NT2/D1 (cell line): ENCODE data around the gene PRPH2.
"Not testable (repeated sequence)": the region's sequence is repeated elsewhere in the genome, so short reads cannot be mapped to it uniquely, and the experiment has no call there.

ENCODE experiments used
- DNase-seq: peaks from one replicate; pipeline ENCODE4 v3.0.0-alpha.2; 2011; ENCODE audit warnings: low read depth, low spot score
- H3K27me3 ChIP-seq: 2 replicates; pipeline ENCODE4 v1.6.0; 2011; ENCODE audit warnings: mild to moderate bottlenecking; ENCODE audit not compliant: insufficient read length, insufficient read depth
- H3K36me3 ChIP-seq: 2 replicates; pipeline ENCODE4 v1.6.1; 2011; ENCODE audit warnings: mild to moderate bottlenecking, low read length, mixed read lengths; ENCODE audit not compliant: insufficient read depth, insufficient read length
- H3K4me1 ChIP-seq: 2 replicates; pipeline ENCODE4 v1.5.1; 2011; ENCODE audit not compliant: insufficient read depth, insufficient read length
- H3K4me3 ChIP-seq: 2 replicates; pipeline ENCODE4 v1.5.1; 2011; ENCODE audit warnings: low read depth; ENCODE audit not compliant: insufficient read length
- H3K9ac ChIP-seq: 2 replicates; pipeline ENCODE4 v1.6.0; 2011; ENCODE audit warnings: low read depth; ENCODE audit not compliant: insufficient read length
- H3K9me3 ChIP-seq: 2 replicates; pipeline ENCODE4 v1.5.1; 2011; ENCODE audit warnings: mild to moderate bottlenecking, low read length; ENCODE audit not compliant: insufficient read depth
- SUZ12 ChIP-seq: IDR thresholded peaks from 2 replicates; pipeline ENCODE4 v1.6.1; 2011; ENCODE audit not compliant: insufficient read length, insufficient read depth; ENCODE audit errors: extremely low read depth
- YY1 ChIP-seq: IDR thresholded peaks from 2 replicates; pipeline ENCODE4 v1.6.1; 2011; ENCODE audit not compliant: insufficient read length, insufficient read depth
- ZNF274 ChIP-seq: IDR thresholded peaks from 2 replicates; pipeline ENCODE4 v1.6.1; 2011; ENCODE audit warnings: mild to moderate bottlenecking, low read depth, low read length

PRPH2 gene

GRCh38 chr6:42735976-42736375 is 13.6 kb upstream of the PRPH2 start:
- Histone ChIP-seq H3K4me3 (no peak overlapping the region), H3K9ac (no peak overlapping the region), H3K9me3 (no peaks in the 10 kb centered on the region), H3K4me1 (no peaks in the 10 kb centered on the region), H3K36me3 (no peaks in the 10 kb centered on the region), H3K27me3 (no peaks in the 10 kb centered on the region)
- no peak for TF ChIP-seq SUZ12
- no peak for TF ChIP-seq YY1
- TF ChIP-seq ZNF274: no peak
- no peak for DNase-seq

- not testable (repeated sequence) for H3K9ac ChIP-seq, H3K4me1 ChIP-seq, H3K4me3 ChIP-seq, H3K9me3 ChIP-seq, DNase-seq, H3K36me3 ChIP-seq, H3K27me3 ChIP-seq
These were observed 11.6 kb upstream of the PRPH2 start for GRCh38 chr6:42733867-42734481.

- DNase-seq: no peak
- H3K27me3 ChIP-seq: no peaks in the 10 kb centered on the region
- TF ChIP-seq YY1 (no peak), ZNF274 (no peak), SUZ12 (no peak)
These were observed 7.3 kb upstream of the PRPH2 start for GRCh38 chr6:42729731-42730130.

GRCh38 chr6:42727627-42728026 is 5.2 kb upstream of the PRPH2 start:
- H3K27me3 ChIP-seq: no peaks in the 10 kb centered on the region
- DNase-seq: no peak
- no peaks in the 10 kb centered on the region for H3K9me3 ChIP-seq
- no peak overlapping the region for H3K4me3 ChIP-seq
- TF ChIP-seq YY1 (no peak), ZNF274 (no peak), SUZ12 (no peak)
- H3K9ac ChIP-seq: no peak overlapping the region
- no peaks in the 10 kb centered on the region for H3K4me1 ChIP-seq
- H3K36me3 ChIP-seq: no peaks in the 10 kb centered on the region

More at GRCh38 chr6:42729731-42730130, 7.3 kb upstream of the PRPH2 start:
- Histone ChIP-seq H3K9ac (no peak overlapping the region), H3K4me1 (no peaks in the 10 kb centered on the region), H3K36me3 (no peaks in the 10 kb centered on the region), H3K4me3 (no peak overlapping the region), H3K9me3 (no peaks in the 10 kb centered on the region)

GRCh38 chr6:42727087-42727611 is 4.8 kb upstream of the PRPH2 start:
- no peaks in the 10 kb centered on the region for H3K4me1 ChIP-seq
- TF ChIP-seq SUZ12 (no peak), YY1 (no peak), ZNF274 (no peak)
- no peak overlapping the region for H3K9ac ChIP-seq
- H3K27me3 ChIP-seq: no peaks in the 10 kb centered on the region
- no peaks in the 10 kb centered on the region for H3K9me3 ChIP-seq
- no peak for DNase-seq
- H3K36me3 ChIP-seq: no peaks in the 10 kb centered on the region
- H3K4me3 ChIP-seq: no peak overlapping the region

- Histone ChIP-seq H3K4me3 (no peak overlapping the region), H3K27me3 (no peaks in the 10 kb centered on the region), H3K4me1 (no peaks in the 10 kb centered on the region), H3K9ac (no peak overlapping the region), H3K36me3 (no peaks in the 10 kb centered on the region), H3K9me3 (no peaks in the 10 kb centered on the region)
- DNase-seq: peak; percentile 59
- no peak for TF ChIP-seq ZNF274
- TF ChIP-seq SUZ12: no peak
- no peak for TF ChIP-seq YY1
These were observed 4.2 kb upstream of the PRPH2 start for GRCh38 chr6:42726485-42727086.

- no peak for TF ChIP-seq YY1
- TF ChIP-seq SUZ12: no peak
- DNase-seq: no peak
- H3K9ac ChIP-seq: no peak overlapping the region
- H3K4me1 ChIP-seq: no peaks in the 10 kb centered on the region
- no peak overlapping the region for H3K4me3 ChIP-seq
- no peaks in the 10 kb centered on the region for H3K36me3 ChIP-seq
- no peaks in the 10 kb centered on the region for H3K9me3 ChIP-seq
- H3K27me3 ChIP-seq: no peaks in the 10 kb centered on the region
These were observed 3.6 kb upstream of the PRPH2 start for GRCh38 chr6:42726026-42726425.

GRCh38 chr6:42724825-42725224 is 2.4 kb upstream of the PRPH2 start:
- H3K9ac ChIP-seq: no peak overlapping the region
- no peaks in the 10 kb centered on the region for H3K36me3 ChIP-seq
- H3K4me3 ChIP-seq: no peak overlapping the region
- no peaks in the 10 kb centered on the region for H3K4me1 ChIP-seq
- DNase-seq: no peak
- no peak for TF ChIP-seq ZNF274
- no peak for TF ChIP-seq SUZ12
- no peak for TF ChIP-seq YY1
- H3K27me3 ChIP-seq: no peaks in the 10 kb centered on the region
- no peaks in the 10 kb centered on the region for H3K9me3 ChIP-seq
